Stimulated activated memory B cell treated with anti-CD40 and anti-IgM and Interleukin-4, amounts not matched to agents 10 μg/mL and 1 μg/mL and 100 μg/mL, for 72 hours (primary cell): ENCODE results near the gene PRAMEF26.
"Not testable (repeated sequence)": the region's sequence is repeated elsewhere in the genome, so short reads cannot be mapped to it uniquely, and the experiment has no call there.

Experiments used
- ATAC-seq: fragments of 150-1000 bp; cut with Tn5 transposase; 2 replicates; pipeline ENCODE4 v1.10.0; 2021
- H3K27ac Mint-ChIP-seq: one replicate; pipeline ENCODE4 v1.8.0; 2022; ENCODE audit warnings: mild to moderate bottlenecking, mixed read lengths
- H3K27me3 Mint-ChIP-seq: one replicate; pipeline ENCODE4 v1.8.0; 2022; ENCODE audit warnings: mixed read lengths
- H3K36me3 Mint-ChIP-seq: one replicate; pipeline ENCODE4 v1.8.0; 2022; ENCODE audit warnings: mixed read lengths
- H3K4me1 Mint-ChIP-seq: one replicate; pipeline ENCODE4 v1.8.0; 2022; ENCODE audit warnings: mixed read lengths
- H3K4me3 Mint-ChIP-seq: one replicate; pipeline ENCODE4 v1.8.0; 2022; ENCODE audit warnings: mild to moderate bottlenecking, moderate library complexity, mixed read lengths
- H3K9me3 Mint-ChIP-seq: one replicate; pipeline ENCODE4 v1.8.0; 2022; ENCODE audit warnings: mixed read lengths

Gene PRAMEF26

GRCh38 chr1:13155909-13156308 lies at the start of gene PRAMEF26:
Gene PRAMEF26 (minus strand): TSS chr1:13156009. CDS start chr1:13153095, 2,914 bp downstream.
- not testable (repeated sequence) for H3K27me3 Mint-ChIP-seq, H3K27ac Mint-ChIP-seq, H3K36me3 Mint-ChIP-seq, H3K4me1 Mint-ChIP-seq, H3K4me3 Mint-ChIP-seq, H3K9me3 Mint-ChIP-seq, ATAC-seq

DNA sequence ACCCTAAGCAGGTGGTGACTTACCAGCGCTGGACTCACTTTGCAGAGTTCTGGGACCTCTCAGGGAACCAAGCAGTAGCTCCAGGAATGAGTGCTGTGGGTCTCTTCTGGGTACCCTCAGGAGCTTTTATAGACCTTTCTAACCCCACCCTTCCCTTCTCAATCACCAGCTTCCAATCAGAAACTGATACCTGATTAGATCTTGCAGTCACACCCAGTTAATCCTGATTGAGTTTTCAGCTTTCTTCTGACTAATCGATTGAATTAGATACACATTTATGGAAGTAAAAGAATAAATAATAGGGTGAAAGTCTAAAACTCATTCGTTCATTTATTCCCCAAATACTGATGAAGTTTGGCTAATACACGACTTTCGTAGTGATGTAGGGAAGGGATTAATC lies 45.5 kb upstream of the PRAMEF26 start, which contains the start of gene PRAMEF13:
PRAMEF13 (minus strand) TSS at position 101 of the 400 bp plus-strand sequence. CDS start 1,820 bp downstream, outside the sequence.
- not testable (repeated sequence) for H3K27me3 Mint-ChIP-seq, H3K4me3 Mint-ChIP-seq, H3K4me1 Mint-ChIP-seq, H3K9me3 Mint-ChIP-seq, H3K36me3 Mint-ChIP-seq, ATAC-seq, H3K27ac Mint-ChIP-seq

DNA sequence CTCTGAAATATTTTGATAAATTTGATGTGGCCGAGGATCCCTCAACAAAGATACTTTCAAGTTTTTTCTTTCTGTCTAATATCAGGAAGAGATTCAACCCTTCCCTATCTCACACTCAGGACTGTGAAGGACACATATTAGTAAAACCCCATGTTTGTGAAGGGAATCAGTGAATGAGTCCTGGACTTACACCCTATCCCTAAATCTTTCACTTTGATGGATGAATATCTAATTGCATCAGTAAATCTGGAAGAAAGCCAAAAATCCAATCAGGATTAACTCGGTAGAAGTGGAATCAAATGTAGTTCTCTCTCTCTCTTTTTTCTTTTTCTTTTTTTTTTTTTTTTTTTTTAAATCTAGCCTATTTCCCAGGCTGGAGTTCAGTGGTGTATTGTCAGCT lies 15.7 kb upstream of the PRAMEF26 start, which contains the start of gene PRAMEF9:
PRAMEF9 (plus strand) TSS at position 301 of the 400 bp plus-strand sequence. CDS start 3,433 bp downstream, outside the sequence.
- H3K27ac Mint-ChIP-seq, H3K36me3 Mint-ChIP-seq, H3K27me3 Mint-ChIP-seq, ATAC-seq, H3K9me3 Mint-ChIP-seq, H3K4me1 Mint-ChIP-seq, H3K4me3 Mint-ChIP-seq: not testable (repeated sequence)

DNA sequence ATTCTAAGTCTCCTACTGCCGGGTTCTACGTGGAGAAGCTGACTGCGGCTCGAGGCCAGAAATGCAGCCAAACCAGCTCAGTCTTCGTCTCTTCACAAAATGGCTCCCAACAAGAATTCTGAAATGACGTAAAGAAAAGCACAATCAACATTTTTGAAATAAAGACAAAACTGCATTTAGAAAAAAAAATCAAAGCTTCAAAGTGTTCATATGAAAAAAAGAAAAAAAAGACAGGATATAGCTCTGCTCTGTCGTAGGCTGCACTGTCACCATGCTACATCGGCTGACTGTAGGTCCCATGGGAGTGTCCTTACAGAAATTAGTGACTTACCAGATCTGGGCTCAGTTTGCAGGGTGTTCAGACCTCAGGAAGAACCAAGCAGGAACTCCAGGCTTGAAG lies 9.7 kb upstream of the PRAMEF26 start, which contains the start of gene HNRNPCL4:
HNRNPCL4 (minus strand) TSS at position 101 of the 400 bp plus-strand sequence. CDS start 164 bp downstream, outside the sequence.
- not testable (repeated sequence) for H3K4me1 Mint-ChIP-seq, H3K27ac Mint-ChIP-seq, H3K9me3 Mint-ChIP-seq, ATAC-seq, H3K27me3 Mint-ChIP-seq, H3K36me3 Mint-ChIP-seq, H3K4me3 Mint-ChIP-seq

- H3K36me3 Mint-ChIP-seq, ATAC-seq, H3K4me1 Mint-ChIP-seq, H3K27ac Mint-ChIP-seq, H3K27me3 Mint-ChIP-seq, H3K4me3 Mint-ChIP-seq, H3K9me3 Mint-ChIP-seq: not testable (repeated sequence)
These were observed 39.1 kb downstream of the PRAMEF26 start, which contains the start of gene HNRNPCL2 for GRCh38 chr1:13116754-13117153. Gene HNRNPCL2 (minus strand): TSS chr1:13116854. CDS start chr1:13116400, 454 bp downstream.
